ENCODE measurements around the gene CHRM3.

- TF ChIP-seq POLR2AphosphoS5 (IDR thresholded peaks at IDR 0.05) (no peak), POLR2A (IDR thresholded peaks at IDR 0.05) (no peak), CTCF (IDR thresholded peaks at IDR 0.05) (no peak)
Measured at GRCh38 chr1:239363930-239364329, 22.4 kb upstream of the CHRM3 start.

Measured in gastroesophageal sphincter (tissue), 3 donors.